Right renal pelvis (tissue), 4 donors: ENCODE measurements around the gene ARHGEF19. TPM values are rescaled to one million over a fixed set of nuclear protein-coding genes. Genes with fewer than 3 reads are reported as not detected.

Source experiments
- DNase-seq, 4 donors: peaks; one replicate each; pipeline ENCODE4 v3.0.0-alpha.2; 2013; ENCODE audit warnings: low read depth in 4 of 4, low spot score in 3 of 4, missing footprints in 1 of 4
- polyA plus RNA-seq, 4 donors: library from polyadenylated mRNA; unstranded; fragments of 120-200 nt; gene quantifications; one replicate each; pipeline ENCODE4 v1.2.1, GENCODE V29; 2013; ENCODE audit not compliant: insufficient read length in 4 of 4

ARHGEF19 gene
- polyA plus RNA-seq, 4 donors: 17.1 to 22.0 (median 20.8) TPM

GRCh38 chr1:16186655-16187235 lies 25.7 kb downstream of the ARHGEF19 start:
- DNase-seq: no peak

GRCh38 chr1:16184557-16185303 lies 27.7 kb downstream of the ARHGEF19 start:
- DNase-seq: no peak

DNA sequence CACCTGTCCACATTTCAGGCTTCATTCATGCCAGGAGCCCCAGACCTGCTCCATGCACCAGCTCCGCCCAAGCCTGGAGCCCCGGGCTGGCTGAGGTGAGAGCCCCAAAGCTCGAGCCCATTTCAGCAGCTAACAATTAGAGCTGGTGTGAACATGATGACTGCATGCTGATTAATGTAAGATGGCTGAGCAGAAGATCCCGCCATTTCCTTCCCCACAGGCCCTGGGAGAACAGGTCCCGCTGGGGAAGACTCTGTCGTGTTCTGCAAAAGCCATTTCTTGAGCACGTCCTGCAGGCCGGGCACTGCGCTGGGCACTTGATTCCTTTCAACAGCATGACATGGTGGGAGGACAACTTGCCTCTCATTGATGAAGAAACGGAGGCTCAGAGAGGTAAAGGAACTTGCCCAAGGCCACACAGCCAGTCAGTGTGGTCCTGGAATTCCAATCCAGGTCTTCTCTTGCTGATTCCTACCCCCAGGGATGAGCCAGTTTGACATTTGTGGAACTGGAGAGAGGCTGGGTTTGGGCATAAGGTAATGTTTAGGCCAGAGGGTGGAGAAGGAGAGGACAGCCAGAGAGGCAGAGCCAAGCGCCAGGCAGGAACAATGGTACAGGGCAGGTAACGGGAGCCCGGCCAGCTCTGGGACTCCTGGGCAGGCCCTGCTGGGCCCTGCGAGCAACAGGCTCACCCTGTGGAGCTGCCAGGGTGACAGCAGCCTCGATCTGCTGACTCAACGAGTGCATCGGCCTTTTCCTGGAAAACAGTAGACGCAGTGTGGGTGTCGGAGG lies 28.5 kb downstream of the ARHGEF19 start:
- DNase-seq: no peak

- DNase-seq: no peak
These were observed 29.3 kb downstream of the ARHGEF19 start for GRCh38 chr1:16183179-16183578.

DNA sequence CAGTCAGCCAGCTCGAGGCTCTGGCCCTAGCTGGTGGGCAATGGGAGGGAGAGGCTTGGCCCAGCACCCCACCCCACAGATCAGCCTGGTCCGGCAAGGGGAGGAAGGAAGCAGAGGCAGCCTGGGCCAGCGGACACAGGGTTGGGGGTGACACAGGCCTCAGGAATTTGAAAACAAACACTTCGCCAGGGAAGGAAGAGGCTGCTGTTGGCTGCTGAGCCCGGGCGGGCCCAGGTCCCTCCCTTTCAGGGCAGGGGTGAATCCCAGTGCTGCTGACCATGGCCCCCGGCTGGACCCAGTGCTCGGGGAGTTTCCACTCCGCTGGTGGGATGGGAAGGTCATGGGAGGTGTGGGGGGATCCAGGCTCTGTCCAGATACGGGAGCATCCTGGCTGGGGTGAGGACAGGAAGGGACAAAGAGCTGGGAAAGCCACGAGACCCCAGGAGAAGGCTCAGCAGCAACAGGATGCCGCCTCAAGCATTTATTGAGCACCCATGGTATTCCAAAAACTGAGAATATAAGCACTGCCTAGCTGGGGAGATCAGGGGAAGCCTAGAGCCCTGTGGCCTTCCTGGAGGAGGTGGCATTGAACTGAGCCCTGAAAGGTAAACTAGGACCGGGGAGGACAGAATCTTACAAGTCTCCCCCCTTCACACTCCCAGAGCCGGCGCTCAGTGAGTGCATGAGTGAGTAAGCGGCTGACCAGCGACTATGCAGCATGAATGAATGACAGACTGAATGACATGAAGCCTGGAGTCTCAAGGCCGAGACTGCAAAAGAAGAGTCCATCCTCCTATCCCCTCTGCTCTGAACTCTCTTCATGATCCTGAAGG lies 30.3 kb downstream of the ARHGEF19 start:
- peak in 2 of 4 donors; percentile 73 to 76 for DNase-seq

- DNase-seq: no peak
These were observed 32.1 kb downstream of the ARHGEF19 start for GRCh38 chr1:16180291-16180824.

DNA sequence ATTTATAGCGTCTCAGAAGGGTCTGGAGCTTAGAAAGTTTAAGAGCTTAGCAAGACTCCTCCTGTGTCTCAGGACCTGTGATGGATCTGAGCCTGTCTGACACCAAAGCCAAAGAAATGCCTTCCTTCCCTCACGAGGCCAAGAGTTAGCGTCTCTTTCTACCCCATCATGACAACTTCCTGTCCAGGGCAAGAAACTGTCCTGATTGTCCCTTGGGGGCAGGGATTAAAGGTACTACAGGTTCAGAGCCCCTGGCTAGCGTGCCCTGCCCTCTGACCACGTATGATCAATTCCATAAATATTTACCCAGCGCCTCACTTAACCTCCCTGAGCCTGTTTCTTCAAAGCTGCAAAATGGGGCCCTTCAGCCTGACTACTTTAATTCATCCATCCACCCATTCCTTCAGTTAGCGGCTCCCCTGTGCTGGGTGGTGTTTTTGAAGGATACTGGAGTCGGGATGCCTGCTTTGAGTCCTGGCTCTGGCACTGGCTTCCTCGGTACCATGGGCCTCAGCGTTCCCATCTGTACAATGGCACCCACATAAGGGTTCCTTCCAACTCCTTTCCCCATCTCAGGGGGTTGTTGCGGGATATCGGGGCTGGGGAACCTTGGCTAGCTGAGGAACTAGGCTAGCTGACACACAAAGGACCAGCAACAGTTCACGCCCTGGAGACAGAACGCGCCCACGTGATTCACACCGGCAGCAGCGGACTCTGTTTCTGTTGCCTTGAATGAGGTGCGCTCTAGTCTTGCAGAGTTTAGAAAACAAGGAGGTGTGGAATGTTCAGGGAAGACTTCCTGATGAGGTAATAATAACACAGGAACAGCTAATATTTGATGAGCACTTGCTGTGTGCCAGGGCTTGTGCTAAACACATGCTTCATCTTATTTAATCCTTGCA lies 33.6 kb downstream of the ARHGEF19 start:
- no peak for DNase-seq

DNA sequence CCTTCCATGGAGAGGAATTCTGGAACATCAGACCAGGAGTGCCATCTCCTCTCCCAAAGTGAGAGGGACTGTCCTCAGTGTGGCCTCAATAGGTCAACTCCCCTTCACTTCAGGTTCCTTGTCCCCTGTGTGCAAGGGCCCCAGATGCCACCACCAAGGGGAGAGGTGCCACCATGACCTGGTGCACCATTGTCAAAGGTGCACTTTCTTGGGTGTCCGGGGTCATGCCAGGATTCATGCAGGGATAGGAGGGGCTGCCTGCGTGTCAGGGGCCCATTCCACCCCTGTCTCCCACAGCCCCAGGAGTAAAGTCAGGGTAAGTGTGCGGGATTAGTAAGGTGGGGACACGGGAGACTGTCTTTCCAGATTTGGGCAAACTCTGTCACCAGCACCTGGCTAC lies 35.1 kb downstream of the ARHGEF19 start:
- no peak for DNase-seq

- DNase-seq: no peak
These were observed 35.8 kb downstream of the ARHGEF19 start for GRCh38 chr1:16176653-16177052.

DNA sequence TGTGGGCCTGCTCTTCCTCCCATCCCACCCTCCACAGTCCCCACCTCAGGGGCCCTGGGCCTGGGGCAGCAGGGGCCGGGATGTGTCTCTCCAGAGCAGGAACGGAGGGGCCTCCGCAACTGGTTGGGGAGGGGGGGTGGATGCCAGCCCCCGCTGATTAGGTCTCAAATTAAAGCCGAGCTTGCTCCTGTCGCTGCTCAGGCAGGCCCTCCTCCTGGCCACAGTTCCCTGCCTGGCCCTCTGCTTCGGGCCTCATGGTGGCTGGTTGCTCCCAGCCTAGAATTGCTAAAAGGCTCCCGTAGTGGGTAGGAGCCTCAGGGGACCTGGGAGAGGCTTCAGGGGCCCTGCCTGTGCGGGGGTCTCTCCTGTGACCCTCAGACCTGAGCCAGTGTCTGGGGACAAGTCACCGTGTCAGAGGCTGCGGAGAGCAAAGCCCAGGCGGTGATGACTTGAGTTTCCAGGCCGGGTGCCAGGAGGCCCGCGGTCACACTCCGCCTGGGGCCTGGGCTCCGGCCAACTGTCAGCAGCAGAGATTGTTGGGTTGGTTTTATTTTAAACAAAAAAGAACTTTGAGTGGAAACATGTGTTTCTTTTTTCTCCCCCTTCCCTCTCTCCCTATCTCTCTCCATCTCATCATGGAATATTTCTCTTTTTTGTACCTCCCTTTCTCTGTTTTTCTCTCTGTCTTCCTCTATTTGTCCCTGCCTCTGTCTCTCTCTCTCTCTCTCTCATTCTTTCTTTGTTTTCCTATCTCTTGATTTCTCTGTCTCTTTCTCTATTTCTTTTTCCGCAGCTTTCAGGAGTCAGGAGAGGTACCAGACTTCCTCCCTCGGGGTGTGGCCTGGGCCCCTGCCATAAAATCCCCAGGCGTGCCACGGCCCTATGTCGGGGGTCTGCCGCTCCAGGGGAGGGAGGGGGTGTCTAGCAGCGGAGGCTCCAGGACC lies 36.6 kb downstream of the ARHGEF19 start:
- DNase-seq: peak in 1 of 4 donors; percentile 82

DNA sequence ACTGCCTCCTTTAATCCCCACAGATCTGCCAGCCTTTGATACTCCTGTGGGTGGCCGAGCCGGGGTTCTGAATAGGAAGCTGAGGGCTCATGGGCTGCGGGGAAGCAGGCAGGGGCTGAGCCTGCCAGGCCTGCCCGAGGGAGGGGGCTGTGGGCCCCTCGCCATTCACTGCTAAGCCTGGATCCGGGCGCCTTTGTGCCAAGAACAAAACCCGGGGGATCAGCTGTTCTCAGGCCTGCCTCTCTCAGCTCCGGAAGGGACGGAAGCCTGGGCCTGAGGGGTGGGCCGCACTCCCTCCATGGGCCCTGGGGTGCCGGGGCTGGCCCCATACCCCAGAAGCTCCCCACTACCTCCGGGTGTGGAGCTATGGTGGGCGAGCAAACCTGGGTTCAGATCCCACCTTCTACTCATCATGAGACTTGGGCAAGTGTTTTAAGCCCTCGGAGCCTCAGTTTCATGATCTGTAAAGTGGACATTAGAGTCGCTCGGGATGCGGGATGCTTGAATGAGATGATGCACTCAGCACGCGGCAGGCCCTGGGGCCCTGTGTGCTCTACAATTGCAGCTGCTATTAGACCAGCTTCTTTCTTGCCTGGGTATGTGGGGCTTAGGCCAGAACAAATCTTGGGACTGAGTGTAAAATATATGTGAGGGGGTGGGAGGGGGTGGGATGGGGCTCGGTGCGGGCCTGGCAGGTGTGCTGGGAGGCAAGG lies 37.4 kb downstream of the ARHGEF19 start:
- no peak for DNase-seq

DNA sequence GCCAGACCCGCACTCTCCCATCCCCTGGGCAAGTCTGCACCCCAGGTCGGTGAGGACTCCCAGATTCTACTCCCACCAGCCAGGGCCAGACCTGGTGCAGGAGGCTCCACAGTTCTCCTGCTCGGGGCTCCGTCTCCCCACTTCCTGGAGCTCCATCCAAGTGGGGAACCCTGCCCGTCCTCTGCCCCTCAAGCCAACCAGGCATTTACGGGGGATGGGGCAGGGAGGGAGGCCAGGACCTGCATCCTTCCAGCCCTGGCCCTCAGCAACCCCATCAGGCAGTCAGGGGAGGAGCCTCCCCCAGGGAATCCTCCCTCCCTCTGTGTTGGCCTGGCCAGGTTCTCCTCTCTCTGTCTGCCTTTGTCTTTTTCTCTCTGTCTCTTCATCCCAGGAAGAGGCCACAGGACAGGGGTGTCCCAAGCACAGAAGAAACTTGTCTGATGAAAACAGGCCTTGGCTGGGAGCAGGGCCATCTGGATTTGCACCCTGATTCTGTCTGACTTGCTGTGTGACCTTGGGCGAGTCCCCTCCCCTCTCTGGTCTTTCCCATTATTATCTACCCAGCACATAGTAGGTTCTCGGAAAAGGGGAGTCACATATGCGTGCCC lies 38.1 kb downstream of the ARHGEF19 start:
- no peak for DNase-seq

GRCh38 chr1:16173447-16174260 lies 38.8 kb downstream of the ARHGEF19 start:
- DNase-seq: no peak

DNA sequence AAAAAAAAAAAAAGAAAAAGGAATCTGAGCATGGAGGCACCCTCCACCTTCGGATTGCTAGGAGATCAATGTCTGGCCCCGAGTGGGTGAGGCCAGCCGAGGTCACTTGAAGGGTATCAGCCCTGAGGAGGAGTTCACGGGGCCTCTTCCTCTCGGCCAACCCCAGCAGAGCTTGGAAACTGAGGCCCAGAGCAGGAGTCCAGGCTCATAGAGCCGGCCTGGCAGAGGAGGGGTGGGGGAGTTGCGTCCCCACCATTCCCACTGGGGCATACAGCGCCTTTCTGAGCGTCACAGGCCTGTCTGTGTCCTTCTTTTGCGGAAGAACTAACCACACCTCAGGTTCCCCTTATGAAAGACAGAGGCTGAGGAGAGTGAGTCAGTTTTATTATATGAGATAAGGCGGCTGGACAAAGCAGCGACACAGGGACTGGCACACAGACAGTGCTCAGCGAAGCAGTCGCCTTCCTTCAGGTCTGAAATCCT lies 39.4 kb downstream of the ARHGEF19 start:
- no peak for DNase-seq

DNA sequence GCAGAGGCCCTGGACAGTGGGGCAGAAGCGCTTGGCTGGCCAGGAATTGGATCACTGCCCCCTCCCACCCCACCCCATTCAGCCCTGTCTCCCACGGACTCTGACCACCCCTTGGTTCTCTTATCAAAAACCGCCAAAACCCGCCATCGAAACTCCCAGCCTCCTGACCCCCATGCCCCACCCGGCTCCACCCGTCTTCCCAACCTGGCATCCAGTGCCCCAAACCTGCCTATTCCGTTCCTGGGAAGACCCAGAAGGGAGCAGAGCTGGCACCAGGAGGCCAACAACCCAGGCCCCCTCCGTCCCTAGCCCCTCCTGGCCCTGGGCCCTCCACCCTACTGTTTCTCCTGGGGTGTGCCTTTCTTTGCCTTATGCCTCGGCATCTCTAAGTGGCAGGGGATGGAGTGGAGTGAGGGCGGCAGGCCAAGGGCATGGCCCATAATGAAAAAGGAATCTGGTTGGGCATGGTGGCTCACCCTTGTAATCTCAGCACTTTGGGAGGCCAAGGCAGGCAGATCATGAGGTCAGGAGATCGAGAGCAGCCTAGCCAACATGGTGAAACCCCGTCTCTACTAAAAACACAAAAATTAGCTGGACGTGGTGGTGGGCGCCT lies 40.1 kb downstream of the ARHGEF19 start:
- DNase-seq: no peak
